Thyroid gland (tissue), 4 donors: Measurements from ENCODE around the gene H1-8. TPM values are rescaled to one million over a fixed set of nuclear protein-coding genes. Genes with fewer than 3 reads are reported as not detected.

Experiments used
- DNase-seq, 2 donors: peaks; one replicate each; pipeline ENCODE4 v3.0.0-alpha.2; 2019
- H3K27ac ChIP-seq, 3 donors: fragments of 200-600 bp; sonication (generic); 1 replicate in 2 of 3; 2 replicates in 1 of 3; pipeline ENCODE4 v1.5.1; 2016 to 2019; ENCODE audit warnings: mild to moderate bottlenecking in 1 of 3, moderate library complexity in 1 of 3
- H3K27me3 ChIP-seq: fragments of 200-600 bp; sonication (generic); one replicate; pipeline ENCODE4 v1.5.1; 2019
- H3K36me3 ChIP-seq, 2 donors: fragments of 200-600 bp; sonication (generic); one replicate each; pipeline ENCODE4 v1.5.1; 2016 to 2019
- H3K4me1 ChIP-seq, 2 donors: fragments of 200-600 bp; sonication (generic); one replicate each; pipeline ENCODE4 v1.5.1; 2017 to 2019
- H3K4me3 ChIP-seq, 3 donors: fragments of 200-600 bp; sonication (generic); replicated peaks in 1 of 3; 1 replicate in 2 of 3; 2 replicates in 1 of 3; pipeline ENCODE4 v1.5.1; 2016; ENCODE audit warnings: mild to moderate bottlenecking in 1 of 3
- H3K9me3 ChIP-seq: fragments of 200-600 bp; sonication (generic); one replicate; pipeline ENCODE4 v1.5.1; 2017
- CTCF ChIP-seq, 6 experiments: fragments of 200-600 bp in 3 of 6; fragments of 450-650 bp in 3 of 6; sonication (generic) in 3 of 6; IDR thresholded peaks; one replicate each; pipeline ENCODE4 v1.5.1; 2016 to 2019; ENCODE audit warnings: antibody characterized with exemption in 6 of 6, mild to moderate bottlenecking in 2 of 6, inconsistent platforms in 1 of 6, moderate library complexity in 1 of 6
- POLR2A ChIP-seq, 2 donors: fragments of 450-650 bp; IDR thresholded peaks; one replicate each; pipeline ENCODE4 v1.6.1; 2017; ENCODE audit warnings: antibody characterized with exemption in 2 of 2, mild to moderate bottlenecking in 2 of 2, moderate library complexity in 1 of 2
- WGBS, 2 donors: methylation state at CpG; one replicate each; pipeline ENCODE4 v1.1.5; 2017; 5-methylcytosine and 5-hydroxymethylcytosine counted together
- intact Hi-C: fragments of 100-400 bp; cut with DNase I; formaldehyde crosslinking; loops from one replicate; pipeline ENCODE4 v1.15.1; 2023
- total RNA-seq, 4 donors: library from RNA; depleted of rRNA; stranded (reverse); fragments of >200 nt; gene quantifications; one replicate each; pipeline ENCODE4 v1.2.3, GENCODE V29; 2016

Gene H1-8
- total RNA-seq, 4 donors from 2014 or later = not detected

GRCh38 chr3:129577925-129578786 is 35.2 kb downstream of the H1-8 start:
- Histone ChIP-seq H3K9me3 (no peaks in the 10 kb centered on the region), H3K27me3 (no peaks in the 10 kb centered on the region), H3K27ac (peak overlapping the region in 2 of 3 donors; percentile 47 to 70), H3K4me3 (no peak overlapping the region), H3K36me3 (peaks cover 0 to 8% of the 10 kb centered on the region in 2 donors), H3K4me1 (peaks cover 0 to 24% of the 10 kb centered on the region in 2 donors)
- intact Hi-C loops = no loop called here
- DNase-seq = no peak
- 64 to 69% methylated on average over 12 to 19 of the region's 21 CpGs for WGBS, 2 donors
- TF ChIP-seq CTCF (IDR thresholded peaks at IDR 0.05) (no peak), POLR2A (IDR thresholded peaks at IDR 0.05) (no peak)

GRCh38 chr3:129579991-129580390 is 37.0 kb downstream of the H1-8 start:
- Histone ChIP-seq H3K36me3 (peaks cover 4 to 12% of the 10 kb centered on the region in 2 donors), H3K4me1 (peaks cover 0 to 24% of the 10 kb centered on the region in 2 donors), H3K27ac (no peak overlapping the region), H3K27me3 (no peaks in the 10 kb centered on the region), H3K9me3 (no peaks in the 10 kb centered on the region), H3K4me3 (no peak overlapping the region)
- TF ChIP-seq POLR2A (IDR thresholded peaks at IDR 0.05) (no peak), CTCF (IDR thresholded peaks at IDR 0.05) (no peak)
- DNase-seq = no peak
- 80 to 84% methylated on average over 1 to 2 of the region's 10 CpGs for WGBS, 2 donors
- intact Hi-C loops = no loop called here

- H3K27ac ChIP-seq = no peak overlapping the region
- DNase-seq = no peak
- 90% methylated on average over 8 of the region's 8 CpGs for WGBS, 2 donors
- H3K27me3 ChIP-seq = no peaks in the 10 kb centered on the region
- peaks cover 0 to 24% of the 10 kb centered on the region in 2 donors for H3K4me1 ChIP-seq
- H3K4me3 ChIP-seq = no peak overlapping the region
- H3K9me3 ChIP-seq = no peaks in the 10 kb centered on the region
- peaks cover 11 to 18% of the 10 kb centered on the region in 2 donors for H3K36me3 ChIP-seq
- intact Hi-C loops = no loop called here
- no peak for TF ChIP-seq CTCF (IDR thresholded peaks at IDR 0.05)
- TF ChIP-seq POLR2A (IDR thresholded peaks at IDR 0.05) = no peak
These were observed 38.6 kb downstream of the H1-8 start for GRCh38 chr3:129581623-129582022.

GRCh38 chr3:129582799-129583198 is 39.8 kb downstream of the H1-8 start:
- Histone ChIP-seq H3K4me1 (peaks cover 0 to 23% of the 10 kb centered on the region in 2 donors), H3K27me3 (no peaks in the 10 kb centered on the region), H3K36me3 (peaks cover 11 to 18% of the 10 kb centered on the region in 2 donors), H3K9me3 (no peaks in the 10 kb centered on the region), H3K4me3 (no peak overlapping the region), H3K27ac (no peak overlapping the region)
- no peak for TF ChIP-seq CTCF (IDR thresholded peaks at IDR 0.05)
- TF ChIP-seq POLR2A (IDR thresholded peaks at IDR 0.05) = no peak
- 89 to 95% methylated on average over 5 of the region's 5 CpGs for WGBS, 2 donors
- no peak for DNase-seq
- intact Hi-C loops = no loop called here

- Histone ChIP-seq H3K27me3 (no peaks in the 10 kb centered on the region), H3K4me1 (peaks cover 0 to 20% of the 10 kb centered on the region in 2 donors), H3K27ac (no peak overlapping the region), H3K4me3 (no peak overlapping the region), H3K36me3 (peaks cover 11 to 18% of the 10 kb centered on the region in 2 donors), H3K9me3 (no peaks in the 10 kb centered on the region)
- TF ChIP-seq POLR2A (IDR thresholded peaks at IDR 0.05) (no peak), CTCF (IDR thresholded peaks at IDR 0.05) (no peak)
- 87 to 96% methylated on average over 9 of the region's 9 CpGs for WGBS, 2 donors
- intact Hi-C loops = no loop called here
- DNase-seq = no peak
These were observed 40.3 kb downstream of the H1-8 start for GRCh38 chr3:129583289-129583688.
